ENCODE results near the gene FREM3.

- TF ChIP-seq ZNF274 (IDR thresholded peaks at IDR 0.05; ENCODE audit: low read depth, low read length), result no peak
- TF ChIP-seq SUZ12 (IDR thresholded peaks at IDR 0.05; ENCODE audit: extremely low read depth, insufficient read depth, insufficient read length), result no peak
These were observed 890 bp upstream of the FREM3 start for GRCh38 chr4:143701365-143701764.
